NCI-H1436 treated with DMSO at 0.1 percent for 48 hours (cell line): ENCODE results near the gene DGKB.

ENCODE experiments used
- DNase-seq: peaks from one replicate; lab custom pipeline; 2025; lab: John Stamatoyannopoulos, UW

The DGKB gene

DNA sequence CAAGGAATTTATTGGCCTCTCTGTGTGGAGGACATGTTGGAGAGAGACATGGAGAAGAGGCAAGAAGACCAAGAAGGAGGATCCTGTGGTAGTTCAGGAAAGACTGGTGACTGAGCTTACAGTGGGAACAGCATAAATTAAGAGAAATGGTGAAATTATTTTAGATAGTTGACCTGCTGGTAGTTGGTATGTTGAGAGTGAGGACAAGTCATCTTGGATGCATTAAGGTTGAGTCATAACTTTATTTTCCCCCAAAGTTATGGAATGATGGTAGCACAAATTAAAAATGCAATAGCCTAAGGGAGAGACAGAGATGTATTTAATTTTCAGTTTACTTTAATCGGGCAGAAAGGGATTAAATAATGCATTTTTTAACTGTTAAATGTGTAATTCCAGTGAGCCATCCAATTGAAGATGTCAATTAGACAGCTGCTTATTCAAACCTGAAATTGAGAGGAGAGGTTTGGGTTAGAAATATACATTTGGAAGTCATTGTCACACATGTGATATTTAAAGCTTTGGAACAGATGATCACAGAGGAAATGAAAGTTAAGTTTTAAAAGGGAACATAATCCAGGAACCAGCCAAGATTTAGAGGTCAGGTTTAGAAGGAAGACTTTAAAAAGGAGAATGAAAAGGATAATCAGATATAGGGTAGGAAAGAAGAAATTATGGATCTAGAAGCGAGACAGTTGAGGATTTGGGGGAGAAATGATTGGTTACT lies 80.6 kb downstream of the DGKB start:
- DNase-seq = no peak

DNA sequence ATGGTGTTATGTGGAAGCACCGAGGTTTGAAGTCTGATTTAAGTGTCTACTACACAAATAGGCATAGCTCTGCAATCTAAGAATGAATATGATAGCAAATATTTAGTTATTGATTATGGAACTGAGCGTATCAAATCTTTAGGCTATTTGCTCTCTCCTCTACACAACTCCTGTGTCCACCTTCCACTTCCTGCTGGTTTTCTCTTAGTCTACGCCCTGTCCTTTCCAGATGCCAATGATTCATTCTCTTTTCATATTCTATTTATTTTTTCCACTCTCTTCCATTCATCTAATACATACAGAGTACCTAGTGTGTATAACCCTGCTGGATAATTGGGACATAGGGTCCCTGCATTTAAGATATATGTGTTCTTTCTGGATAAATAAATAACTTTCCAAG lies 83.7 kb downstream of the DGKB start:
- DNase-seq = no peak

DNA sequence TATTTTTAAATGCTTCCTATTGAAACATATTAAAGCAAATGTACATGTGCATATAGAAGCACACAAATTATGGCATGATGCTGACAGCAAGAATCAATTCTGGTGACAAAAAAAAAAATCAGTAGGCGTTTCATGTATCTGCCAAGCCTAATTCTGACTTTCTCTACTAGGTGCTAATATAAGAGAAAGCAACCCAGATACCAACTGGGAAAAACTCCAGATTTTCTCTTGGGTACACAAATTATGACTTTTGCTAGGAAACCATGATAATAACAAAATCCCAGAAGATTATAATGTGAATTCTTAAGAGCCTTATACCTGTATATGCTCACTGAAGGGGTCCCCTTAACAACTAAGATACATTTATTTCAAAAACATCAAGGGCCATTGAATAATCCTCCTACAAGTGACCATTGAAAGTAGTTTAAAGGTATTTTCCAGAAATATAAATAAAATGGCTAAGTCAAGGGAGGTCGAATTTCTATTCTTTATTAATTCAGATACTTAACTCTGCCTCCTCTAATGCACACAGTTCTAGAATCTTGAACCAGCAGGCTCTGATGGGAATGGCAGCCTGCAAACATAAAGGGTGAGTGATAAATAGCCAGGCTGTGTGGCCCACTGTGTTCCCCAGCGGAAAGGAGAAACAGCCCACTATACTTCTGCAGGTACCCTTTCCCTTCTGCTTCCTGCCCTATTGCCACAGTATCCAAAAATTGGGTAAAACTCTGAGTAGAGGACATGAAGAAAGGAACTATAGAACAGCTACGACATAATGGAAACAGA lies 84.5 kb downstream of the DGKB start:
- DNase-seq = no peak

DNA sequence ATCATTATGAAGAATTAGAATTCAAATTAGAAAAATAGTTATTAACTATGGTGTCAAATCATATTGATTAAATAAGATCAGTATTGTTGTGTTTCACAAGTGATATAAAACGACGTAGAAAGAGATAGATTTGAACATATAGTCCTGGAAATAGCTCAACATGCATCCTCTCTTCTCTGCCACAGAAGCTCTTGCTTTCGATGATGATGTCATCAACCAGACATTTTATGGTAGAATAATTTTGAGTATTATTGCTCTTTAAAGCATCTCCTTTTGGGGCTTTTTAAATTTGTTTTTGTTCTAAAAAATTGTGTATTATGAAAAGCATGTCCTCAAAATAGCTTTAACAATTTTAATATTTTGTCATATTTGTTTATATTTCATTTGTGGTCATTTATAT lies 95.0 kb downstream of the DGKB start:
- DNase-seq = no peak

DNA sequence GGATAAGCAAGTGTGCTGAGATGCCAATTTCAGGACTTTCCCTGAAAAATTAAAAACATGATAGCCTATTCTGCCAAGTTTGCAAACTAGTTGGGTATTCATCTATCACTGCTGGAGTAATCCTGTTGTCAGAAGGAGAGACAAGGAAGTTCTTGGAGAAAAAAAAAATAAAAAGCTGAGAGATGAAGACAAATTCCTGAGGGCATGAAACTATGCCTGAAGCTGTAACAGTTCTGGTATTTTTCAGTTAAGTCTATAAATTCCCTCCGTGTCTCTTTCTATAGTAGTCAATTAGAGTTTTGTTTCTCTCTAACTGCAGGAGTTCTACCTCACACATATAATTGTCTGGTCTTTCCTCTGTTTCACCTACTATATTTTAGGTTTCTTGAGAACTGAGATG lies 95.7 kb downstream of the DGKB start:
- DNase-seq = no peak

DNA sequence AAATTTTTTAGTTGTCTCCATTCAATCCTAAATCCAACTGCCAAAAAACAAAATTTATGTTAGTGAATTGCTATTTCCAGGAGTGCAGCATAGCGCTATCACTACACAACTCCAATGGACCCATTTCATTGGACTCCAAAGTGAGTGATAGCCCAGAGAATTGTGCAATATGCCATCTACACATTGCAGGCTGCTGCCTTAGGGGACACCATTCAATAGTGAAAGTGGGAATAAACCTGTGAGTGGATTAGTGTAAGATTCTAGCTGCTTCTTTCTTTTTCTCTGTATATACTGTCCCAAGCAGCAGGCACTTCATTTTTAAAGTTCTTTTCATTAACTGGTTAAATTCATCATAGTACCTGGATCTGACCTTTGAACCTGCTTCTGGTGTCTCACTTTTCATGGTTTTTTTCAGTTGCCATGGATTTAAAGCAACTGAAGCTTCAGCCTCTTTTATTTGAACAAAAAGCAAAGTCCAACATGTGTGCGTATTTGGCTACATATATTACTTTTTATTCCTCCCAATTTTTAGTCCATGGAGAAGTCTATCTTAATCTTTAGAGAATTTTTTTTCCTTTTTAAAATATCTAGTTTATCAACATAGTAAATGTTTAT lies 97.3 kb downstream of the DGKB start:
- no peak for DNase-seq

DNA sequence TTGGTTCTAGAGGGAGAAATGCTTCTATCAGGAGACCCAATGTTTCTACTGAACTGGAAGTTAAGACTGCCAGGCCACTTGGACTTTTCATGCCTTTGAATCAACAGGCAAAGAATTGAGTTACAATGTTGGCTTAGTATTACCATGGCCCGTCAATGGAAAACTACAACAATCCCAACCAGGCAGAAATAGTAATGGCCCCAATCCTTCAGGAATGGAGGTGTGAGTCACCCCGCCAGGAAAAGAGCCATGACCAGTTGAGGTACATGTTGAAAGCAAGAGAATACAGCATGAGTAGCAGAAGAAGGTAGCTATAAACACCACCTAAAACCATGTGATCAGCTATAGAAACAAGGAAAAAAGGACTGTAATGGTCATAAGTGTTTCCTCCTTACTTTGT lies 101.9 kb downstream of the DGKB start:
- no peak for DNase-seq

DNA sequence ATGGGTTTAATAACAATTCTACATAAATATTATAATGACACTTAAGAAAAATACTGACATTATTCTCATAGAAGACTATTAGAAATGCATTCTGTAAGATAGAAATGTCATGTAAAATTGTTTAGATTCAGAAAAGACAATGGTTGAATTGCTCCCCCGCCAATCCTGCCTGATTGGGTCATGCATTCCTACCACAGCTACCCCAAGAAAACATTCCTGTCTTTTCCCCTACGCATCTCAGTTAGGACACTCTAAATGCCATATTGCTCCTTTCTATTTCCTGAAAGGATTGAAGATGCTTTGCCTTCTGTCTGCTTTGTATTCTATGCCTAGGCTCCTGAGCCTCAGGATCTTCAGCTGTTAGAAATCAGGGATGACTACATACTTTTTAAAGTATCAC lies 109.4 kb downstream of the DGKB start:
- DNase-seq = no peak

DNA sequence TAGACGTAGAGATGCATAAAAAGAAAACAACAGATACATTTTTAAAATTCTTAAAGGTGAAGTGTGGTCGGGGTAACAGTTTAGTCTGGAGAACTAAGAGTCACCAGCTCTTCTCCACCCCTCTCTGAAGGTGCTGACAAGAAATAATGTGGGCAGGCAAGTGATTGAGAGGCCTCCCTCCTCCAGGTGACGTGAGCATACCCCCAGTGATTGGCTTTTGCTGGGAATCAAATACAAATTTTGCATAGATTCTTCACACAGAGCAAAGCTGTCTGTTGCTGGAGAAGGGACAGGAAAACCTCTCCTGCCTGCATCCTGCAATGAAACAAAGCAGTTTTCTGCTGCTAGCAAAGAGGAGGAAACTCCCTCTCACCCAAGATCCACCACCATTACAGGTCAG lies 115.0 kb downstream of the DGKB start:
- no peak for DNase-seq

DNA sequence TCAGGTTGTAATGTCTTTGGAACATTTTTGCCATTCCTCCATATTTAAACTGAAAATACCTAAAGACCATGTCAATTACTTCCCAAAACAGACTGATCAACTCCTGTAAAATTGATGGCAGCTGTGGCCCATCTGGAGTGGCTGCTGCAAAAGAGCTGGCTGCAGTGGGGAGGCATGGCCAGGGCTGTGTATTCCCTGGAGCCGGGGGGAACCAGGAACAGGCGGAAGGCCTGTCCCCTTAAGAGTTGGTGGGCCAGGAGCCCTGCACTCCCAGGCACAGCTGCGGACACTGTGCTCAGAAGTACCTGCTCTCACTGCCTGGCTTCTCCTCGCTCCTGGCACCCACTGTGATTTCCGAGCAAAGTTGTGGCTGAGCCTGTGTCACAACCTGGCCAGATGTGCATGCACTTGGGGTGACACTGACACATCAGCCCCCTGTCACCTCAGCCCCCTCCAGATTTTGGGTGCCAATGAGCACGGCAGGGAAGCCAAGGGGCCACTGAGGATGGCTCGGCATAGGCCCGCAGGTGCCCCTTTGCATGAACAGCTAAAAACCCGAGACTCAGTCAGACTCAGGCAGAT lies 116.1 kb downstream of the DGKB start:
- DNase-seq = no peak

DNA sequence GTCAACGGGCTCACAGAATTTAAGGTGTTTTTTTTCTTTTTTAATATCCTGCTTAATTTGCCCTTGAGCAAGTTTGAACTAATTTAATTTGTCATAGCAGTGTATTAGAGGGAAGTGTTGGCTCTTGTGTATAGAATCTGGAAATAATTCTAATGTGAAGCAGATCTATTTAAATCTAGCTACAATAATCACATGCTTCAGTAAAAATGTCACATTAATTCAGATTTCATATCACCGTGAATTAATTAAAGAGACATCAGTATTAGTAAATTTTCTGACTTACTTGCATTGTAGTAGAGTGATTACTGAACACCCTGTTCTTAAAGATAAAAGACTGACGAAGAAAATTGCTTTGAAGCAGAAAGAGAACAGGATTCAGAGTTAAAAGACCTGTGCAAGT lies 124.7 kb downstream of the DGKB start:
- DNase-seq = no peak

DNA sequence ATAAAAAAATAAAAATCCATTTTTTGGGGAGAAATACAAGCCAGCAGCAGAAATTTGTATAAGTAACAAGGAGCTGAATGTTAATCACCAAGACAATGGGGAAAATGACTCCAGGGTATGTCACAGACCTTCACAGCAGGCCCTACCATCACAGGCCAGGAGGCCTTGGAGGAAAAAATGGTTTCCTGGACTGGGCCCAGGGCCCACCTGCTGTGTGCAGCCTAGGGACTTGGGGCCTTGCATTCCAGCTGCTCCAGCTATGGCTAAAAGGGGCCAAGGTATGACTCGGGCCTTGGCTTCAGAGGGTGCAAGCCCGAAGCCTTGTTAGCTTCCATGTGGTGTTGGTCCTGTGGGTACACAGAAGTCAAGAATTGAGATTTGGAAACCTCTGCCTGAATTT lies 126.3 kb downstream of the DGKB start:
- DNase-seq = no peak

DNA sequence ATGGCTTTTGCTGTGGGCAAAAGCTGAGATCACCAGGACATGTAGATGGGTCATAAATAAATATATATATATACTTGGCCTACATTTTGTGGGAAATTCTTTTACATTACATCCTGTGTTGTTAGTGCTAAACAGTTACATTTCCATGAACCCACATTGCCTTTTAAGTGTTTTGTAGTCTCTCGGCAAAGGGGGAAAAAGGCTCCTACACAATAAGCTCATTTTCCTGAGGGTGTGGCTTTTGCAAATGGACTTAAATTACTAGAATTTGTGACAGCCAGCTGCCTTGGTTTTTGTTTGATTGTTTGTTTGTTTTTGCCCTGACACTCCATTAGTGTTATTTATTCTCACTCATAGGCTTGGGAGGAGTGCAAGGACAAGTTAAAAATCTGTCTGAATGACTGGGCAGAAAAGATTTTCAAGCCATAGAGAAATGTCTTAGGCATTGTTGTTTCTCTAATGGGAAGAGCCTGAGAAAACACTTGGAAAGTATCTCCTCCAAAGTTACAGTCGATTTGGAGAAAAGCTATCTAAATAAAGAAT lies 128.8 kb downstream of the DGKB start:
- peak; percentile 53 for DNase-seq

DNA sequence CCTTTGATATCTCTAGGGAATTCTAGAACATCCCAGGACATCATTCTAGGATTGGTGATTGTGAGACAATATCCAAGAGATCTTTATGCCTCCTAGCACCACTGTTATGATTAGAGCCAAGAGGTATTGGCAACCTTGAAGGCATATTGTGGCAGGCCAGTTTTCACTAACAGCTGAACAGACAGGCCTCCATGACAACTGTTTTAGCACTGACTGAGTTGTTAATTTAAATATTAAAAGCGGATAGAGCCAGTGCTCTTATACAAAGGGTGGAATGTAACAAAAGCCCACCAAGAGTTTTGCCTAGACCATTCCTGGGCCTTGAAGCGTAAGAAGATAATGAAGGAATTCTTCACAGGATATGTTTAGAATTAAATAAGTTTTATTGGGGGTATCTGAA lies 131.9 kb downstream of the DGKB start:
- DNase-seq = no peak

DNA sequence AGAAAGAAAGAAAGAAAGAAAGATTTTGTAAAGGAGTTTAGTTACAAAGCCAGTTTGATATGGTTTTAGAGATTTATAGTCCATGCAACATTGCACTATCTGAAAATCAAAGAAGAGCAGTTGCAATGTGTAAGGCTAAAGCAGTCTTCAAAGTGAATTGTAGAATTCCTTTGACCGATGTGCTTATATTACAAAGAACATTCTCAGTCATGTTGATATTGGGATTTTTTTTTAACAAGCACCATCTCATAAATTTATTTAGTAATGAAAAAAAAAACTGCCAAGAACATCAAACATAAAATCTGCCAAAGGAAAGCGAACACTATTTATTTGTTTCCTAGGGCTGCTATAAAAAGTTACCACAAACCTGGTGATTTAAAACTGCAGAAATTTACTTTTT lies 133.3 kb downstream of the DGKB start:
- DNase-seq = no peak

DNA sequence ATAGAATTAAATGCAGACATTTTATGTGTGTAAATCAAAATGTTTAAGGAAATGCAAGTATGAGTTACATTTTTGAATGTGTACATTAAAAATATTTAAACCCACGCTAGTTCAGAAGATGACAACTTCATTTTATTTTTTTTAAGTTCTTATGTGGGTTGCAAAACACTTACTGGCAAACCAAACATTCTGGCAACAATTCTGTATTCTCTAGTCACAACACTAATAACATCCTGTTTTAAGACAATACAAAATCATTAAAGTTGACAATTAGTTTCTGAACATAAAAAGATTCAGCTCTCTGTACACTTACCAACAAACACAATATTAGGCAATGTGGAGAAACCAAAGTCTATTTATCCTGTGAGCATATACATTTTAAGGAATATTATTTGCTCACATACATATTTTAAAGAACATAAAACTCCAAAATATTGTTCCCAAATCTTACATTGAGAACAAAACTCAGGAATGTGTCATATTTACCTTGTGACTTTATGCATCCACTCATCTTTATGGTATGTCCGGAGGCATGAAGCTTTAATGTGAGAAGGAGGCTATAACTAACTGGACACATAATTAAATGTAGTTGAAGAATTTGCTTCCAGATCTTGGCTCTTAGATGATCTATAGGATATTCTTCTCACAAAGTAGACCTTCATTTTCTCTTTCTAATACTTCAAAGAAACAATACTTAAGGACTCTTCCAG lies 134.7 kb downstream of the DGKB start:
- DNase-seq = no peak

DNA sequence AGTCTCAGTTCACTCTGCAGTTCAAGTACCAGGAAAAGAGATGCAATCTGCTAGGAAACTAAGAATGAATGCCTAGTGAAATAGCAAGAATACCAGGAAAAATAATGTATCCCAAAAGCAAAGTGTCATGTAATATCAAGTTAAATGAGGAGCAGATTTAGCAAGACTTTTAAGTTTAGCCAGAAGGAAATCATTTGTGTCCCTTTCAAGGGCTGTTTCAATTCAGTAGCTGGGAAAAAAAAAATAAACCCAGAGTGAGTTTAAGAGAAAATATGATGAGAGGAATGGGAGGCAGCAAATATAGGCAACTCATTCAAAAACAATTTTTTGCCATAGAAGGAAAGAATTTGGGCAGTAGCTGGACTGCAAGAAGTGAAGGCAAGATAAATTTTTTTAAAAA lies 135.8 kb downstream of the DGKB start:
- no peak for DNase-seq

DNA sequence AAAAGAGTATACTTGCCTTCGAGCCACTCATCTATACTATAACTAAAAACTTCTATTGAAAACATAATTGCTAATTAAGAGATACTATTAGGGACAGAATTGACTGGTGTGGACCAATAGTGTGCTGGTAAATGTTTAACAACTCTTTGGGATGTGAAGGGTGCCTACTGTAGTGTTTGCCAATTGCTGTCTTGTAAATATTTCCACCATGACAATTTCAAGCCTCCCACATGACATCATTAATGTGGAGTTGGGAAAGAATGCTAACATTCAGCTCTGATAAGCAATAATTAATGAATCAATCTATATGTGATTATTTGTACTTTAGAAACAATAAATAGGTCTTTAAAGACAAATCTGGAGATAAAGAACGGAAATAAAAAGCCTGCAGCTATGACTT lies 136.8 kb downstream of the DGKB start:
- DNase-seq = no peak

DNA sequence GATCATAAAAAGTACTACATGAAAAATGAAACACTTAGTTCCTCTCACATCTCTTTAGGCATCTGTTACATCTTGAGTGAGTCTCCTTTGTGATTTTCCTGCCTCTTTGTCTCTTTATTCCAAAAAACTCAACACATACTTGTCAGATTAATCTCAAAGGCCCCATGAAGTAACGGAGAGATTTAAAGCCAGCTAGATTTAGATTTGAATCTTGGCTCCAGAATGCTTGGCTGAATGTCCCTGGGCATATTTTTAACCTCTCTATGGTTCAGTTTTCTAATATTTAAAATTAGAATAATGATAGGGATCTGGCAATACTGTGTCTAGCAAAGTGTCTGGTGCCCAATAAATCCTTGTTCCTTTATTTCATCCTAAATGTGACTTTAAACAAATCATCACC lies 140.0 kb downstream of the DGKB start:
- no peak for DNase-seq

DNA sequence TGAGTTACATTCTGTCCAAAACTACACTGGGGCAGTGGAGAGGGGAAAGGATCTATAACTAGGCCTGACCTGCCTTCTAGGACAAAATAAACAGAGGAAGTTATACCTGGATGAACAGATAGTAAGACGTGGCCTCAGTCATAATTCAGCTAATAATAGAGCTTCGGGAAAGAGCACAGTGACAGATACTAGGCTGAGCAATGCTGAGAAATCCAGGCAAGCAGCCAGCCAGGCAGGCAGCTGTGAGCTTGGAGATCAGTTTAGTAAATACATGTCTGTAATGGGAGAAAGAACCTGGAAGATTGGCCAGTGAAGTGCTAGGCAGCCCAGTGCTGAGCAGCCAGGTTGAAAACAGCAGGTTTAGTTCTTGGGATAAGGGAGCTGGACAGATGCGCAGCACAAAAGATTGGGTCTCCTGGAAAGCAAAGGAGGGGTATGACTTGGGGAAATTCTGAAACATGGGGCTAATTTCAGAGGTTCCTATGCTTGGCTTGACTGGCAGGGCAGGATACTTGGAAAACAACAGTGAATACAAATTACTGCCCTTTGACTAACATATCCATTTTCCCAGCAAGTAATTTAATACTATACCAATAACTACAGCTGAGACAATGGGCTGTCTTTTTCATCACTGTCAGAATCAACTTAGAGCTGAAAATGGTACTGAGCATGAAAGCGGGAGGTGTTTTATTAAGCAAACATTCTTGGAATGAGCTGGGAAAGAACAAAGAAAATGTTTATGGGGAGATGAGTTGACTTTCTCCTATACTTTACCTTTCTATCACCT lies 140.8 kb downstream of the DGKB start:
- peak; percentile 44 for DNase-seq
